ENCODE data around the gene CREBZF. TPM values are rescaled to one million over a fixed set of nuclear protein-coding genes. Genes with fewer than 3 reads are reported as not detected.
A peak's percentile ranks its signal among the peaks of the same experiment; 100 is the strongest.

The CREBZF gene
- total RNA-seq, 4 donors from 2014 or later, result 72.9 to 125 (median 106) TPM

- no peaks in the 10 kb centered on the region for H3K9me3 ChIP-seq
- peak overlapping the region; percentile 56 to 95 (median 89) for H3K4me3 ChIP-seq (replicated peaks in 1 of 3)
- 0 to 1% methylated on average over 57 to 65 of the region's 73 CpGs for WGBS, 2 donors
- no peaks in the 10 kb centered on the region for H3K27me3 ChIP-seq
- peak; percentile 83 to 87 for DNase-seq
- intact Hi-C loops (cut with DNase I), result no loop called here
- TF ChIP-seq POLR2A (IDR thresholded peaks at IDR 0.05) (peak in 1 of 2 donors; percentile 45), CTCF (IDR thresholded peaks at IDR 0.05) (peak in 5 of 6 experiments; percentile 31 to 74 (median 49))
- H3K27ac ChIP-seq, result peak overlapping the region; percentile 95 to 98 (median 96)
- H3K36me3 ChIP-seq, result no peaks in the 10 kb centered on the region
- peaks cover 19 to 22% of the 10 kb centered on the region in 2 donors for H3K4me1 ChIP-seq
Observed at GRCh38 chr11:85663753-85664614, 945 bp downstream of the CREBZF start.

GRCh38 chr11:85663080-85663752 is 1.7 kb downstream of the CREBZF start:
- Histone ChIP-seq H3K9me3 (no peaks in the 10 kb centered on the region), H3K36me3 (no peaks in the 10 kb centered on the region), H3K27me3 (no peaks in the 10 kb centered on the region), H3K4me1 (peaks cover 19 to 22% of the 10 kb centered on the region in 2 donors), H3K4me3 (replicated peaks in 1 of 3) (peak overlapping the region; percentile 4 to 95 (median 89)), H3K27ac (peak overlapping the region in 2 of 3 donors; percentile 95 to 96)
- TF ChIP-seq CTCF (IDR thresholded peaks at IDR 0.05) (no peak), POLR2A (IDR thresholded peaks at IDR 0.05) (no peak)
- intact Hi-C loops (cut with DNase I), result no loop called here
- no peak for DNase-seq
- 4 to 6% methylated on average over 10 of the region's 10 CpGs for WGBS, 2 donors

- Histone ChIP-seq H3K4me1 (peaks cover 19 to 22% of the 10 kb centered on the region in 2 donors), H3K36me3 (no peaks in the 10 kb centered on the region), H3K27ac (no peak overlapping the region), H3K9me3 (no peaks in the 10 kb centered on the region), H3K27me3 (no peaks in the 10 kb centered on the region), H3K4me3 (replicated peaks in 1 of 3) (no peak overlapping the region)
- WGBS, 2 donors, result 18 to 19% methylated on average over 4 of the region's 4 CpGs
- TF ChIP-seq CTCF (IDR thresholded peaks at IDR 0.05) (no peak), POLR2A (IDR thresholded peaks at IDR 0.05) (no peak)
- intact Hi-C loops (cut with DNase I), result no loop called here
- no peak for DNase-seq
Observed at GRCh38 chr11:85661972-85662664, 2.8 kb downstream of the CREBZF start.

GRCh38 chr11:85658180-85658579 is 6.7 kb downstream of the CREBZF start:
- Histone ChIP-seq H3K9me3 (no peaks in the 10 kb centered on the region), H3K27me3 (no peaks in the 10 kb centered on the region), H3K4me1 (peaks cover 14 to 21% of the 10 kb centered on the region in 2 donors), H3K27ac (no peak overlapping the region), H3K36me3 (no peaks in the 10 kb centered on the region), H3K4me3 (replicated peaks in 1 of 3) (no peak overlapping the region)
- intact Hi-C loops (cut with DNase I), result no loop called here
- DNase-seq, result no peak
- TF ChIP-seq POLR2A (IDR thresholded peaks at IDR 0.05), result no peak
- TF ChIP-seq CTCF (IDR thresholded peaks at IDR 0.05), result no peak
- WGBS, 2 donors, result 66 to 67% methylated on average over 1 of the region's 1 CpG
